BLaER1 treated with 17β-estradiol and CSF1 and Interleukin-3, amounts not matched to agents 10 nM and 100 nM (cell line): ENCODE data around the gene TMPRSS6.
A peak's percentile ranks its signal among the peaks of the same experiment; 100 is the strongest.

Experiments
- H3K27ac ChIP-seq, 11 experiments: shearing (Covaris generic); formaldehyde crosslinking; 2 replicates each; pipeline ENCODE4 v1.8.1; 2022
- H3K27me3 ChIP-seq, 11 experiments: shearing (Covaris generic); formaldehyde crosslinking; 2 replicates each; pipeline ENCODE4 v1.8.1; 2022
- H3K36me3 ChIP-seq, 11 experiments: shearing (Covaris generic); formaldehyde crosslinking; 2 replicates each; pipeline ENCODE4 v1.8.1; 2022
- H3K4me1 ChIP-seq, 10 experiments: shearing (Covaris generic); formaldehyde crosslinking; 2 replicates each; pipeline ENCODE4 v1.8.1; 2022
- H3K4me2 ChIP-seq, 11 experiments: shearing (Covaris generic); formaldehyde crosslinking; 2 replicates each; pipeline ENCODE4 v1.8.1; 2022
- H3K4me3 ChIP-seq, 10 experiments: shearing (Covaris generic); formaldehyde crosslinking; 2 replicates each; pipeline ENCODE4 v1.8.1; 2022
- H3K9ac ChIP-seq, 11 experiments: shearing (Covaris generic); formaldehyde crosslinking; 2 replicates each; pipeline ENCODE4 v1.8.1; 2022
- H3K9me3 ChIP-seq, 11 experiments: shearing (Covaris generic); formaldehyde crosslinking; replicated peaks in 1 of 11; 2 replicates each; pipeline ENCODE4 v1.8.1; 2022
- H4K20me1 ChIP-seq, 11 experiments: shearing (Covaris generic); formaldehyde crosslinking; 2 replicates each; pipeline ENCODE4 v1.8.1; 2022
- Cebpa-rat ChIP-seq, 11 experiments: shearing (Covaris generic); IDR thresholded peaks; 2 replicates each; pipeline ENCODE4 v1.8.1; 2022

TMPRSS6 gene

GRCh38 chr22:37109242-37109917, at the start of gene TMPRSS6:
TSS of gene TMPRSS6 (minus strand) at chr22:37109713. CDS start at chr22:37103417, 6,296 bp downstream.
- TF ChIP-seq Cebpa-rat (IDR thresholded peaks at IDR 0.05) = no peak
- peaks cover 0 to 6% (median 0%) of the 10 kb centered on the region in 11 experiments; a peak in 2 of 22 replicates for H4K20me1 ChIP-seq
- no peak within 1 kb of the TSS for H3K9ac ChIP-seq
- H3K4me3 ChIP-seq = no peak within 1 kb of the TSS
- H3K4me1 ChIP-seq = peaks cover 0 to 17% (median 7%) of the 10 kb centered on the region in 10 experiments; a peak in 12 of 20 replicates
- no peaks in the 10 kb centered on the region for H3K9me3 ChIP-seq
- H3K27me3 ChIP-seq = no peaks in the 10 kb centered on the region
- no peak within 1 kb of the TSS for H3K27ac ChIP-seq
- H3K36me3 ChIP-seq = no peaks in the 10 kb centered on the region
- peak within 1 kb of the TSS in 2 of 11 experiments; percentile 18 to 21; a peak in 3 of 22 replicates for H3K4me2 ChIP-seq

GRCh38 chr22:37158963-37159290, 49.4 kb upstream of the TMPRSS6 start:
- Histone ChIP-seq H3K4me3 (no peak overlapping the region), H3K4me2 (no peak overlapping the region), H3K27ac (no peak overlapping the region), H3K27me3 (no peaks in the 10 kb centered on the region), H4K20me1 (no peaks in the 10 kb centered on the region), H3K9me3 (peaks cover 7 to 18% (median 10%) of the 10 kb centered on the region in 11 experiments; a peak in 21 of 22 replicates), H3K36me3 (no peaks in the 10 kb centered on the region), H3K9ac (no peak overlapping the region), H3K4me1 (peaks cover 12 to 45% (median 29%) of the 10 kb centered on the region in 10 experiments)
- TF ChIP-seq Cebpa-rat (IDR thresholded peaks at IDR 0.05) = no peak

- Histone ChIP-seq H3K4me2 (peak overlapping the region in 5 of 11 experiments; percentile 7 to 59 (median 29); a peak in 4 of 22 replicates), H3K27me3 (no peaks in the 10 kb centered on the region), H3K27ac (no peak overlapping the region), H3K36me3 (no peaks in the 10 kb centered on the region), H4K20me1 (no peaks in the 10 kb centered on the region), H3K9ac (no peak overlapping the region; a peak in 1 of 22 replicates), H3K4me3 (no peak overlapping the region), H3K9me3 (peaks cover 7 to 18% (median 10%) of the 10 kb centered on the region in 11 experiments; a peak in 21 of 22 replicates), H3K4me1 (peaks cover 2 to 33% (median 17%) of the 10 kb centered on the region in 10 experiments; a peak in 18 of 20 replicates)
- no peak for TF ChIP-seq Cebpa-rat (IDR thresholded peaks at IDR 0.05)
Measured at GRCh38 chr22:37157516-37158285, 48.2 kb upstream of the TMPRSS6 start.

- TF ChIP-seq Cebpa-rat (IDR thresholded peaks at IDR 0.05) = no peak
- Histone ChIP-seq H3K4me3 (no peak overlapping the region), H4K20me1 (no peaks in the 10 kb centered on the region), H3K4me2 (no peak overlapping the region), H3K27me3 (no peaks in the 10 kb centered on the region), H3K36me3 (no peaks in the 10 kb centered on the region), H3K4me1 (peaks cover 0 to 26% (median 13%) of the 10 kb centered on the region in 10 experiments; a peak in 17 of 20 replicates), H3K9me3 (peaks cover 7 to 19% (median 10%) of the 10 kb centered on the region in 11 experiments; a peak in 21 of 22 replicates), H3K9ac (no peak overlapping the region; a peak in 1 of 22 replicates), H3K27ac (no peak overlapping the region)
Measured at GRCh38 chr22:37156686-37157435, 47.3 kb upstream of the TMPRSS6 start.

- peaks cover 0 to 26% (median 13%) of the 10 kb centered on the region in 10 experiments; a peak in 17 of 20 replicates for H3K4me1 ChIP-seq
- H3K4me3 ChIP-seq = no peak overlapping the region
- H3K9me3 ChIP-seq = peaks cover 0 to 15% (median 5%) of the 10 kb centered on the region in 11 experiments; a peak in 14 of 22 replicates
- peak overlapping the region in 9 of 11 experiments; percentile 25 to 60 (median 43); a peak in 8 of 22 replicates for H3K4me2 ChIP-seq
- H3K9ac ChIP-seq = no peak overlapping the region
- TF ChIP-seq Cebpa-rat (IDR thresholded peaks at IDR 0.05) = no peak
- H3K27ac ChIP-seq = no peak overlapping the region; a peak in 1 of 22 replicates
- no peaks in the 10 kb centered on the region for H4K20me1 ChIP-seq
- H3K27me3 ChIP-seq = no peaks in the 10 kb centered on the region
- H3K36me3 ChIP-seq = no peaks in the 10 kb centered on the region
Measured at GRCh38 chr22:37155971-37156370, 46.5 kb upstream of the TMPRSS6 start.

GRCh38 chr22:37154925-37155712, 45.6 kb upstream of the TMPRSS6 start:
- H3K4me1 ChIP-seq = peaks cover 0 to 28% (median 15%) of the 10 kb centered on the region in 10 experiments; a peak in 17 of 20 replicates
- no peaks in the 10 kb centered on the region for H3K27me3 ChIP-seq
- H3K4me3 ChIP-seq = no peak overlapping the region
- H3K9ac ChIP-seq = no peak overlapping the region; a peak in 1 of 22 replicates
- H3K36me3 ChIP-seq = no peaks in the 10 kb centered on the region
- H4K20me1 ChIP-seq = no peaks in the 10 kb centered on the region
- no peak for TF ChIP-seq Cebpa-rat (IDR thresholded peaks at IDR 0.05)
- H3K9me3 ChIP-seq = peaks cover 0 to 17% (median 5%) of the 10 kb centered on the region in 11 experiments; a peak in 10 of 22 replicates
- peak overlapping the region in 1 of 11 experiments; percentile 21; a peak in 1 of 22 replicates for H3K27ac ChIP-seq
- H3K4me2 ChIP-seq = peak overlapping the region in 9 of 11 experiments; percentile 25 to 60 (median 43); a peak in 16 of 22 replicates

- Histone ChIP-seq H3K4me2 (no peak overlapping the region), H3K36me3 (no peaks in the 10 kb centered on the region), H3K9me3 (peaks cover 0 to 17% (median 5%) of the 10 kb centered on the region in 11 experiments; a peak in 10 of 22 replicates), H3K4me1 (peaks cover 10 to 40% (median 27%) of the 10 kb centered on the region in 10 experiments), H3K4me3 (no peak overlapping the region), H4K20me1 (no peaks in the 10 kb centered on the region), H3K27me3 (no peaks in the 10 kb centered on the region), H3K27ac (no peak overlapping the region), H3K9ac (no peak overlapping the region)
- no peak for TF ChIP-seq Cebpa-rat (IDR thresholded peaks at IDR 0.05)
Measured at GRCh38 chr22:37153901-37154300, 44.4 kb upstream of the TMPRSS6 start.

GRCh38 chr22:37151401-37151800, 41.9 kb upstream of the TMPRSS6 start:
- TF ChIP-seq Cebpa-rat (IDR thresholded peaks at IDR 0.05) = no peak
- Histone ChIP-seq H3K4me3 (no peak overlapping the region), H3K27me3 (no peaks in the 10 kb centered on the region), H4K20me1 (peaks cover 0 to 7% (median 0%) of the 10 kb centered on the region in 11 experiments; a peak in 1 of 22 replicates), H3K4me2 (no peak overlapping the region), H3K9me3 (peaks cover 0 to 17% (median 5%) of the 10 kb centered on the region in 11 experiments; a peak in 10 of 22 replicates), H3K4me1 (peaks cover 15 to 47% (median 41%) of the 10 kb centered on the region in 10 experiments), H3K36me3 (no peaks in the 10 kb centered on the region), H3K27ac (no peak overlapping the region), H3K9ac (no peak overlapping the region)
